HEK293 (cell line): ENCODE results near the gene GSTM5.

Experiments used
- CTCF ChIA-PET: fragments of 350-600 bp; formaldehyde crosslinking; extraction: SDS; loops from one replicate; lab custom pipeline; 2021; ENCODE audit warnings: antibody characterized with exemption; lab: Yijun Ruan, JAX
- POLR2A ChIA-PET: fragments of 300-600 bp; formaldehyde crosslinking; extraction: SDS; loops from one replicate; lab custom pipeline; 2020; ENCODE audit warnings: antibody characterized with exemption, inconsistent platforms; lab: Yijun Ruan, JAX
- H3K27ac ChIP-seq: fragments of 200-500 bp; sonication (Bioruptor generic); 2 replicates; pipeline ENCODE4 v1.5.1; 2014; ENCODE audit warnings: low read depth, low read length, control low read depth, inconsistent platforms; ENCODE audit errors: extremely low read depth
- H3K36me3 ChIP-seq, 2 experiments: fragments of 200-500 bp in 1 of 2; sonication (Bioruptor generic) in 1 of 2; 1 replicate in 1 of 2; 2 replicates in 1 of 2; pipeline ENCODE4 v1.5.1; 2014 to 2017; ENCODE audit warnings: inconsistent platforms in 2 of 2, low read length in 2 of 2; ENCODE audit not compliant: control insufficient read depth in 2 of 2, insufficient read depth in 1 of 2
- H3K4me1 ChIP-seq: fragments of 200-500 bp; sonication (Bioruptor generic); 2 replicates; pipeline ENCODE4 v1.5.1; 2014; ENCODE audit warnings: mild to moderate bottlenecking, low read length, inconsistent platforms; ENCODE audit not compliant: control insufficient read depth, insufficient read depth
- H3K4me3 ChIP-seq: 2 replicates; pipeline ENCODE4 v1.5.1; 2011; ENCODE audit warnings: low read depth, mild to moderate bottlenecking, control low read depth, low read length, moderate library complexity
- H3K9me3 ChIP-seq: fragments of 200-500 bp; sonication (Bioruptor generic); 2 replicates; pipeline ENCODE4 v1.5.1; 2014; ENCODE audit warnings: low read depth, low read length, inconsistent platforms; ENCODE audit not compliant: control insufficient read depth, insufficient read depth
- BCL11A ChIP-seq: fragments of 450-650 bp; formaldehyde crosslinking; IDR thresholded peaks from 2 replicates; pipeline ENCODE4 v1.5.1; 2016; ENCODE audit warnings: low read depth, missing biosample characterization, missing genetic modification characterization
- GLIS1 ChIP-seq: fragments of 450-650 bp; formaldehyde crosslinking; IDR thresholded peaks from 2 replicates; pipeline ENCODE4 v1.5.1; 2016; ENCODE audit warnings: missing biosample characterization, missing genetic modification characterization
- HIC1 ChIP-seq: fragments of 450-650 bp; formaldehyde crosslinking; IDR thresholded peaks from 2 replicates; pipeline ENCODE4 v1.5.1; 2016; ENCODE audit warnings: missing biosample characterization, missing genetic modification characterization
- OSR2 ChIP-seq: fragments of 450-650 bp; formaldehyde crosslinking; IDR thresholded peaks from 2 replicates; pipeline ENCODE4 v1.5.1; 2016; ENCODE audit warnings: missing biosample characterization, missing genetic modification characterization
- WT1 ChIP-seq: fragments of 450-650 bp; formaldehyde crosslinking; IDR thresholded peaks from 2 replicates; pipeline ENCODE4 v1.5.1; 2016; ENCODE audit warnings: missing biosample characterization, missing genetic modification characterization
- YY1 ChIP-seq: fragments of 450-650 bp; formaldehyde crosslinking; IDR thresholded peaks from 2 replicates; pipeline ENCODE4 v1.5.1; 2018; ENCODE audit warnings: missing biosample characterization, missing genetic modification characterization
- ZNF148 ChIP-seq: fragments of 450-650 bp; formaldehyde crosslinking; IDR thresholded peaks from 2 replicates; pipeline ENCODE4 v1.5.0; 2017; ENCODE audit warnings: missing biosample characterization, missing genetic modification characterization, borderline replicate concordance
- ZNF174 ChIP-seq: fragments of 450-650 bp; formaldehyde crosslinking; IDR thresholded peaks from 2 replicates; pipeline ENCODE4 v1.5.0; 2017; ENCODE audit warnings: missing biosample characterization, mild to moderate bottlenecking, missing genetic modification characterization
- ZNF354C ChIP-seq: fragments of 450-650 bp; formaldehyde crosslinking; IDR thresholded peaks from 2 replicates; pipeline ENCODE4 v1.5.1; 2016; ENCODE audit warnings: missing biosample characterization, missing genetic modification characterization, low read depth, borderline replicate concordance
- ZNF433 ChIP-seq: fragments of 450-650 bp; formaldehyde crosslinking; IDR thresholded peaks from 2 replicates; pipeline ENCODE4 v1.5.1; 2016; ENCODE audit warnings: missing biosample characterization, missing genetic modification characterization, low read depth
- ZNF488 ChIP-seq: fragments of 450-650 bp; formaldehyde crosslinking; IDR thresholded peaks from 2 replicates; pipeline ENCODE4 v1.5.1; 2016; ENCODE audit warnings: missing biosample characterization, missing genetic modification characterization
- ZNF521 ChIP-seq: fragments of 450-650 bp; formaldehyde crosslinking; IDR thresholded peaks from 2 replicates; pipeline ENCODE4 v1.5.1; 2017; ENCODE audit warnings: missing biosample characterization, mild to moderate bottlenecking, missing genetic modification characterization
- ZNF530 ChIP-seq: fragments of 450-650 bp; formaldehyde crosslinking; IDR thresholded peaks from 2 replicates; pipeline ENCODE4 v1.5.1; 2016; ENCODE audit warnings: low read depth, missing biosample characterization, missing genetic modification characterization
- ZNF544 ChIP-seq: fragments of 450-650 bp; formaldehyde crosslinking; IDR thresholded peaks from 2 replicates; pipeline ENCODE4 v1.5.0; 2017; ENCODE audit warnings: missing biosample characterization, missing genetic modification characterization
- ZSCAN16 ChIP-seq: fragments of 450-650 bp; formaldehyde crosslinking; IDR thresholded peaks from 2 replicates; pipeline ENCODE4 v1.5.1; 2016; ENCODE audit warnings: missing biosample characterization, missing genetic modification characterization
- ZSCAN18 ChIP-seq: fragments of 450-650 bp; formaldehyde crosslinking; IDR thresholded peaks from 2 replicates; pipeline ENCODE4 v1.5.1; 2016; ENCODE audit warnings: missing biosample characterization, missing genetic modification characterization

Gene GSTM5

GRCh38 chr1:109725510-109725909 lies 13.5 kb downstream of the GSTM5 start:
- no peak overlapping the region for H3K4me3 ChIP-seq
- H3K9me3 ChIP-seq = no peaks in the 10 kb centered on the region
- no peaks in the 10 kb centered on the region for H3K4me1 ChIP-seq
- H3K36me3 ChIP-seq = no peaks in the 10 kb centered on the region
- ChIA-PET CTCF (interaction anchor here (1.4 kb wide), 1 partner anchor 86 kb away, joined by 3 read pairs; no protein-coding TSS in a partner anchor), POLR2A (no interaction called here)
- TF ChIP-seq BCL11A (tag by site-specific recombination) (no peak), ZNF174 (tag by site-specific recombination) (no peak), ZNF544 (tag by site-specific recombination) (0 out of 2 replicates have a peak, but pooled peaks have one; percentile 36), HIC1 (no peak)
- H3K27ac ChIP-seq = no peak overlapping the region

- Histone ChIP-seq H3K27ac (no peak overlapping the region), H3K4me3 (no peak overlapping the region), H3K36me3 (no peaks in the 10 kb centered on the region), H3K9me3 (no peaks in the 10 kb centered on the region), H3K4me1 (no peaks in the 10 kb centered on the region)
- no peak for TF ChIP-seq ZSCAN18
- TF ChIP-seq GLIS1 (tag by site-specific recombination) = no peak
- TF ChIP-seq ZNF433 (tag by site-specific recombination) = no peak
- TF ChIP-seq ZNF488 = no peak
- TF ChIP-seq ZNF148 = no peak
- no peak for TF ChIP-seq ZNF530
- TF ChIP-seq YY1 (tag by site-specific recombination) = no peak
- no peak for TF ChIP-seq ZNF354C (tag by site-specific recombination)
- TF ChIP-seq ZNF521 (tag by site-specific recombination) = no peak
- TF ChIP-seq ZSCAN16 = no peak
- TF ChIP-seq OSR2 (tag by site-specific recombination) = no peak
- TF ChIP-seq WT1 = no peak
- POLR2A ChIA-PET = no interaction called here
- CTCF ChIA-PET = interaction anchor here (1.4 kb wide), 1 partner anchor 87 kb away, joined by 3 read pairs; no protein-coding TSS in a partner anchor
These were observed 14.0 kb downstream of the GSTM5 start for GRCh38 chr1:109726007-109726406.
